ENCODE results near the gene CHD1L. TPM values are rescaled to one million over a fixed set of nuclear protein-coding genes. Genes with fewer than 3 reads are reported as not detected.

Gene CHD1L
- total and polyA plus RNA-seq, 2 of the 13 experiments (the other 11 are each of a cell fraction or from before 2014, with no cell fraction given) = 74.3 to 111 TPM

GRCh38 chr1:147242449-147243227 is at the start of gene CHD1L (continued):
- TF ChIP-seq ZBTB40 (IDR thresholded peaks at IDR 0.05) (no peak), ZBTB40 (CRISPR knock-in tag; IDR thresholded peaks at IDR 0.05) (peak; percentile 97), ZFYVE20 (CRISPR knock-in tag; IDR thresholded peaks at IDR 0.05; ENCODE audit: borderline replicate concordance, low read depth) (no peak), ZNF616 (CRISPR knock-in tag; IDR thresholded peaks at IDR 0.05; ENCODE audit: low read depth) (no peak; the same call in 1 of the 2 replicates), ARNT2 (CRISPR knock-in tag; IDR thresholded peaks at IDR 0.05; ENCODE audit: low read depth) (no peak), ZNF407 (CRISPR knock-in tag; IDR thresholded peaks at IDR 0.05; ENCODE audit: not compliant biosample characterization) (peak; percentile 38), ZNF747 (CRISPR knock-in tag; IDR thresholded peaks at IDR 0.05; ENCODE audit: borderline replicate concordance) (no peak), ETS1 (CRISPR knock-in tag; IDR thresholded peaks at IDR 0.05) (peak; percentile 85; the same call in 1 of the 2 replicates)
